ENCODE results near the gene SUV39H1.

DNA sequence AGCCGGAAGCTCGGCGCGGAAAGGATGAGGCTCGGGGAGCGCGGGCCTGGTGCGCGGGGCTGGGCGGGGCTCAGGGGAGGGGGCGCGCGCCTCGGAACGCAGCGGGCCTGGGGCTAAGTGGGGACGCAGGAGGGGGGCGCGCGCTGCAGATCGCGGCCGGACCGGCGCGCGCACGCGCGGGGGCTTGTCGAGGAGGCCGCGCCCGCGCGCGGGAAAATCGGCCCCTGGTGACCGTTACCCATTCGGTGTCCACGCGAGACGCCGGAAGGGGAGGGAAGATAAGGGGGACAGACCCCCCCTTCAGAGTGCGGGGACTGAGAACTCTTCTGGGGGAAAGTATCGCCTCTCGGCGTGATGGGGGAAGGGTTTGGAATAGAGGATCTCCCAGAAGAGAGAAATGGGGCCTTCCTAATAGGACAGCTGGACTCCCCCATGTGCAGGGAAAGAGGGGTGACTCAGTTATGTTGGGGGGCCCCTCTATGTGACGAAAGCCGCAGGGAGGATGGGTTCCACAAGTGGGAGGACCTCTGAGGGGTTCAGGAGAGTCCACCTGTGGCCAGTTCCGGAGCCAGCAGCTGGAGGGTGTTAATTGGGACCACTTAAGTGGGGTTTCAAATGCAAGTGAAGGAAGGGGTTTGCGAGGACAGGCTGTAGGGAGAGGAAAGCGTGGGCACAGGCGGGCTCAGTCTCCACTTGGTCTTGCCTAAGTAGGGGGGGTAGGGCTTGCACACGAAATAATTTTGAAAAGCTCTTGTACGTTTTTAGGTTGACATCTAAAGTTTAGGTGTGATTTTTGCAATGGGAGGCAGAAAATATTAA lies 584 bp downstream of the SUV39H1 start:
- TF ChIP-seq POLR2AphosphoS5 (IDR thresholded peaks at IDR 0.05; ENCODE audit: low read depth, low read length) (no peak), TAF1 (IDR thresholded peaks at IDR 0.05; ENCODE audit: borderline replicate concordance, insufficient read depth, low read length) (0 out of 2 replicates have a peak, but pooled peaks have one; percentile 5)

Measured in PFSK-1 (cell line).